Measurements from ENCODE around the gene NOS1. TPM values are rescaled to one million over a fixed set of nuclear protein-coding genes. Genes with fewer than 3 reads are reported as not detected.

The NOS1 gene
- total and polyA plus RNA-seq, 5 donors = 0.07 to 0.71 (median 0.23) TPM

- Histone ChIP-seq H3K27ac (ENCODE audit: low read length) (no peak overlapping the region), H3K27me3 (ENCODE audit: control insufficient read depth, insufficient read depth) (no peaks in the 10 kb centered on the region), H3K9me3 (ENCODE audit: control insufficient read depth, low read length) (no peaks in the 10 kb centered on the region), H3K4me1 (ENCODE audit: control insufficient read depth, insufficient read depth, low read length) (no peaks in the 10 kb centered on the region), H3K4me3 (ENCODE audit: low read length) (no peak overlapping the region)
- WGBS = 90% methylated on average over 27 of the region's 27 CpGs
- DNase-seq (no peak), ATAC-seq (no peak)
- intact Hi-C loops (cut with DNase I) = no loop called here
These were observed 30.8 kb downstream of the NOS1 start for GRCh38 chr12:117330441-117331113.

- WGBS = 79% methylated on average over 8 of the region's 8 CpGs
- no peaks in the 10 kb centered on the region for H3K4me1 ChIP-seq (ENCODE audit: control insufficient read depth, insufficient read depth, low read length)
- H3K27ac ChIP-seq (ENCODE audit: low read length) = no peak overlapping the region
- ATAC-seq (no peak), DNase-seq (no peak)
- no peak overlapping the region for H3K4me3 ChIP-seq (ENCODE audit: low read length)
- H3K27me3 ChIP-seq (ENCODE audit: control insufficient read depth, insufficient read depth) = no peaks in the 10 kb centered on the region
- H3K9me3 ChIP-seq (ENCODE audit: control insufficient read depth, low read length) = no peaks in the 10 kb centered on the region
- intact Hi-C loops (cut with DNase I) = no loop called here
These were observed 31.7 kb downstream of the NOS1 start for GRCh38 chr12:117329756-117330155.

- ATAC-seq = no peak
- WGBS = 75% methylated on average over 13 of the region's 13 CpGs
- H3K27ac ChIP-seq (ENCODE audit: low read length) = no peak overlapping the region
- no peaks in the 10 kb centered on the region for H3K9me3 ChIP-seq (ENCODE audit: control insufficient read depth, low read length)
- no peak for DNase-seq
- no peaks in the 10 kb centered on the region for H3K27me3 ChIP-seq (ENCODE audit: control insufficient read depth, insufficient read depth)
- no peaks in the 10 kb centered on the region for H3K4me1 ChIP-seq (ENCODE audit: control insufficient read depth, insufficient read depth, low read length)
- intact Hi-C loops (cut with DNase I) = no loop called here
- no peak overlapping the region for H3K4me3 ChIP-seq (ENCODE audit: low read length)
These were observed 32.8 kb downstream of the NOS1 start for GRCh38 chr12:117328556-117329100.

- no peak for DNase-seq
- Histone ChIP-seq H3K27ac (ENCODE audit: low read length) (no peak overlapping the region), H3K4me3 (ENCODE audit: low read length) (no peak overlapping the region), H3K4me1 (ENCODE audit: control insufficient read depth, insufficient read depth, low read length) (no peaks in the 10 kb centered on the region), H3K9me3 (ENCODE audit: control insufficient read depth, low read length) (no peaks in the 10 kb centered on the region), H3K27me3 (ENCODE audit: control insufficient read depth, insufficient read depth) (no peaks in the 10 kb centered on the region)
- no peak for ATAC-seq
- intact Hi-C loops (cut with DNase I) = no loop called here
- 54% methylated on average over 1 of the region's 1 CpG for WGBS
These were observed 39.0 kb downstream of the NOS1 start for GRCh38 chr12:117322428-117322827.

- Histone ChIP-seq H3K4me3 (ENCODE audit: low read length) (no peak overlapping the region), H3K27ac (ENCODE audit: low read length) (no peak overlapping the region), H3K4me1 (ENCODE audit: control insufficient read depth, insufficient read depth, low read length) (no peaks in the 10 kb centered on the region), H3K9me3 (ENCODE audit: control insufficient read depth, low read length) (no peaks in the 10 kb centered on the region), H3K27me3 (ENCODE audit: control insufficient read depth, insufficient read depth) (no peaks in the 10 kb centered on the region)
- ATAC-seq (no peak), DNase-seq (no peak)
- intact Hi-C loops (cut with DNase I) = no loop called here
- 66% methylated on average over 4 of the region's 4 CpGs for WGBS
These were observed 39.9 kb downstream of the NOS1 start for GRCh38 chr12:117321572-117321971.

- ATAC-seq = no peak
- DNase-seq = no peak
- Histone ChIP-seq H3K4me1 (ENCODE audit: control insufficient read depth, insufficient read depth, low read length) (no peaks in the 10 kb centered on the region), H3K27ac (ENCODE audit: low read length) (no peak overlapping the region), H3K27me3 (ENCODE audit: control insufficient read depth, insufficient read depth) (no peaks in the 10 kb centered on the region), H3K9me3 (ENCODE audit: control insufficient read depth, low read length) (no peaks in the 10 kb centered on the region), H3K4me3 (ENCODE audit: low read length) (no peak overlapping the region)
- whole genome bisulfite sequencing = 72% methylated on average over 9 of the region's 9 CpGs
- intact Hi-C loops (cut with DNase I) = no loop called here
These were observed 42.8 kb downstream of the NOS1 start for GRCh38 chr12:117318591-117318990.

GRCh38 chr12:117316336-117316735, 45.1 kb downstream of the NOS1 start:
- H3K9me3 ChIP-seq (ENCODE audit: control insufficient read depth, low read length) = no peaks in the 10 kb centered on the region
- DNase-seq = no peak
- intact Hi-C loops (cut with DNase I) = no loop called here
- H3K27ac ChIP-seq (ENCODE audit: low read length) = no peak overlapping the region
- 80% methylated on average over 6 of the region's 6 CpGs for WGBS
- ATAC-seq = no peak
- no peak overlapping the region for H3K4me3 ChIP-seq (ENCODE audit: low read length)
- H3K4me1 ChIP-seq (ENCODE audit: control insufficient read depth, insufficient read depth, low read length) = no peaks in the 10 kb centered on the region
- H3K27me3 ChIP-seq (ENCODE audit: control insufficient read depth, insufficient read depth) = no peaks in the 10 kb centered on the region

GRCh38 chr12:117313926-117314325, 47.5 kb downstream of the NOS1 start:
- Histone ChIP-seq H3K27me3 (ENCODE audit: control insufficient read depth, insufficient read depth) (no peaks in the 10 kb centered on the region), H3K4me3 (ENCODE audit: low read length) (no peak overlapping the region), H3K27ac (ENCODE audit: low read length) (no peak overlapping the region), H3K4me1 (ENCODE audit: control insufficient read depth, insufficient read depth, low read length) (no peaks in the 10 kb centered on the region), H3K9me3 (ENCODE audit: control insufficient read depth, low read length) (no peaks in the 10 kb centered on the region)
- intact Hi-C loops (cut with DNase I) = no loop called here
- ATAC-seq (no peak), DNase-seq (no peak)
- WGBS = 54% methylated on average over 4 of the region's 4 CpGs

GRCh38 chr12:117312770-117313169, 48.7 kb downstream of the NOS1 start:
- WGBS = 72% methylated on average over 3 of the region's 3 CpGs
- intact Hi-C loops (cut with DNase I) = no loop called here
- Histone ChIP-seq H3K4me1 (ENCODE audit: control insufficient read depth, insufficient read depth, low read length) (no peaks in the 10 kb centered on the region), H3K4me3 (ENCODE audit: low read length) (no peak overlapping the region), H3K27ac (ENCODE audit: low read length) (no peak overlapping the region), H3K27me3 (ENCODE audit: control insufficient read depth, insufficient read depth) (no peaks in the 10 kb centered on the region), H3K9me3 (ENCODE audit: control insufficient read depth, low read length) (no peaks in the 10 kb centered on the region)
- ATAC-seq (no peak), DNase-seq (no peak)

GRCh38 chr12:117309276-117309925, 52.0 kb downstream of the NOS1 start:
- no peaks in the 10 kb centered on the region for H3K27me3 ChIP-seq (ENCODE audit: control insufficient read depth, insufficient read depth)
- intact Hi-C loops (cut with DNase I) = no loop called here
- H3K9me3 ChIP-seq (ENCODE audit: control insufficient read depth, low read length) = no peaks in the 10 kb centered on the region
- DNase-seq = no peak
- H3K27ac ChIP-seq (ENCODE audit: low read length) = no peak overlapping the region
- no peak for ATAC-seq
- H3K4me3 ChIP-seq (ENCODE audit: low read length) = no peak overlapping the region
- H3K4me1 ChIP-seq (ENCODE audit: control insufficient read depth, insufficient read depth, low read length) = no peaks in the 10 kb centered on the region
- WGBS = 86% methylated on average over 11 of the region's 11 CpGs

GRCh38 chr12:117300174-117300573, 61.3 kb downstream of the NOS1 start:
- no peaks in the 10 kb centered on the region for H3K9me3 ChIP-seq (ENCODE audit: control insufficient read depth, low read length)
- H3K27me3 ChIP-seq (ENCODE audit: control insufficient read depth, insufficient read depth) = no peaks in the 10 kb centered on the region
- no peak overlapping the region for H3K4me3 ChIP-seq (ENCODE audit: low read length)
- H3K4me1 ChIP-seq (ENCODE audit: control insufficient read depth, insufficient read depth, low read length) = no peaks in the 10 kb centered on the region
- H3K27ac ChIP-seq (ENCODE audit: low read length) = no peak overlapping the region
- peak; percentile 26 to 67 for ATAC-seq
- intact Hi-C loops (cut with DNase I) = no loop called here
- WGBS = 45% methylated on average over 4 of the region's 4 CpGs
- no peak for DNase-seq
